HepG2 (cell line): ENCODE data around the gene ABHD3. TPM values are rescaled to one million over a fixed set of nuclear protein-coding genes. Genes with fewer than 3 reads are reported as not detected.

Experiments
- ATAC-seq: fragments of 200-7000 bp; cut with Tn5 transposase; 3 replicates; pipeline ENCODE4 v1.9.1; 2020; ENCODE audit warnings: mild to moderate bottlenecking, moderate library complexity
- BruUV-seq: library from RNA; stranded (reverse); fragments of 400-500 nt; replicated peaks from 2 replicates; lab custom pipeline; 2021; lab: Mats Ljungman, UMichigan
- CTCF ChIA-PET: fragments of 300-600 bp; formaldehyde crosslinking; extraction: SDS; loops from one replicate; lab custom pipeline; 2021; ENCODE audit warnings: low total read pairs, inconsistent platforms, low intra/inter-chr PET ratio; lab: Yijun Ruan, JAX
- POLR2A ChIA-PET: fragments of 350-600 bp; sonication (Branson Sonifier 250); formaldehyde crosslinking; loops from one replicate; lab custom pipeline; 2020; ENCODE audit warnings: antibody characterized with exemption, inconsistent platforms; lab: Yijun Ruan, JAX
- DNase-seq: peaks from one replicate; pipeline ENCODE4 v3.0.0-alpha.2; 2015; ENCODE audit warnings: low spot score
- FAIRE-seq: peaks from 3 replicates; lab custom pipeline; 2011; peaks lifted over from hg19 to GRCh38; lab: Jason Lieb, UNC
- H2AFZ ChIP-seq: one replicate; pipeline ENCODE4 v1.6.1; 2011; ENCODE audit warnings: low read length, inconsistent platforms
- H3K27ac ChIP-seq: fragments of 300-600 bp; 3 replicates; pipeline ENCODE4 v1.8.0; 2011; ENCODE audit warnings: mixed run types, mild to moderate bottlenecking, mixed read lengths, low read length, inconsistent platforms; ENCODE audit not compliant: insufficient read depth; ENCODE audit errors: extremely low read length
- H3K27me3 ChIP-seq, 2 experiments: fragments of 200-600 bp in 1 of 2; 2 replicates in 1 of 2; 3 replicates in 1 of 2; pipeline versions ENCODE4 v1.6.0 to v1.8.0; 2011; ENCODE audit warnings: low read length in 2 of 2, mild to moderate bottlenecking in 2 of 2, moderate library complexity in 2 of 2, inconsistent platforms in 1 of 2; ENCODE audit not compliant: insufficient read depth in 2 of 2, control insufficient read depth in 1 of 2
- H3K36me3 ChIP-seq, 2 experiments: fragments of 200-600 bp in 1 of 2; replicated peaks in 1 of 2; 2 replicates in 1 of 2; 3 replicates in 1 of 2; pipeline versions ENCODE4 v1.5.1 to v1.8.0; 2011; ENCODE audit warnings: low read length in 2 of 2, inconsistent platforms in 1 of 2; ENCODE audit not compliant: insufficient read depth in 2 of 2, control insufficient read depth in 1 of 2
- H3K4me1 ChIP-seq: 2 replicates; pipeline ENCODE4 v1.5.1; 2012; ENCODE audit warnings: low read length, inconsistent platforms; ENCODE audit not compliant: insufficient read depth
- H3K4me2 ChIP-seq: 2 replicates; pipeline ENCODE4 v1.6.0; 2011; ENCODE audit warnings: low read depth, low read length, inconsistent platforms
- H3K4me3 ChIP-seq, 3 experiments: fragments of 200-600 bp in 1 of 3; sonication (generic), shearing (Covaris generic) in 1 of 3; replicated peaks in 1 of 3; 2 replicates each; pipeline ENCODE4 v1.5.1; 2011 to 2016; ENCODE audit warnings: low read length in 3 of 3, inconsistent platforms in 2 of 3, low read depth in 2 of 3, mild to moderate bottlenecking in 2 of 3, control low read depth in 1 of 3, mixed read lengths in 1 of 3; ENCODE audit not compliant: insufficient read depth in 1 of 3
- H3K79me2 ChIP-seq: one replicate; pipeline ENCODE4 v1.6.1; 2011; ENCODE audit warnings: low read length, inconsistent platforms; ENCODE audit not compliant: insufficient read depth
- H3K9ac ChIP-seq: 2 replicates; pipeline ENCODE4 v1.6.0; 2011; ENCODE audit warnings: mild to moderate bottlenecking, low read depth, low read length, inconsistent platforms; ENCODE audit not compliant: insufficient read depth
- H3K9me3 ChIP-seq: 2 replicates; pipeline ENCODE4 v1.5.1; 2012; ENCODE audit warnings: mild to moderate bottlenecking, low read length
- H4K20me1 ChIP-seq: 2 replicates; pipeline ENCODE4 v1.6.0; 2011; ENCODE audit warnings: inconsistent platforms, mild to moderate bottlenecking, low read length, moderate library complexity; ENCODE audit not compliant: insufficient read depth
- HNRNPK ChIP-seq: fragments of 200-400 bp; formaldehyde crosslinking; IDR thresholded peaks from 2 replicates; pipeline ENCODE4 v1.6.1; 2018; ENCODE audit warnings: low read length, low read depth, moderate library complexity, mild to moderate bottlenecking; ENCODE audit not compliant: poor library complexity, severe bottlenecking
- HOXD1 ChIP-seq: sonication (generic); formaldehyde crosslinking; IDR thresholded peaks from 2 replicates; pipeline ENCODE4 v1.5.0; 2020; ENCODE audit warnings: missing genetic modification reagents
- MTA3 ChIP-seq: sonication (generic); formaldehyde crosslinking; IDR thresholded peaks from 2 replicates; pipeline ENCODE4 v1.4.0; 2020; ENCODE audit warnings: missing genetic modification reagents
- ZBTB34 ChIP-seq: sonication (generic); formaldehyde crosslinking; IDR thresholded peaks from 2 replicates; pipeline ENCODE4 v1.8.0; 2022; ENCODE audit warnings: mild to moderate bottlenecking, missing genetic modification reagents
- WGBS: methylation state at CpG from one replicate; pipeline ENCODE4 v1.1.6; 2017; ENCODE audit warnings: low lambda C conversion rate; 5-methylcytosine and 5-hydroxymethylcytosine counted together
- in situ Hi-C: cut with HindIII; loops from 2 replicates; pipeline ENCODE4 v1.10.0; 2017; ENCODE audit warnings: low pct_unique_long_range_greater_than_20kb; ENCODE audit not compliant: extremely low pct_ligation_motif_present
- intact Hi-C: fragments of 100-400 bp; cut with micrococcal nuclease; formaldehyde crosslinking; loops from one replicate; pipeline ENCODE4 v1.10.0; 2022; ENCODE audit not compliant: unreplicated experiment
- polyA plus RNA-seq, 8 experiments: library from polyadenylated mRNA; depleted of rRNA in 3 of 8; stranded (reverse) in 7 of 8; unstranded in 1 of 8; fragments of >200 nt; fragmentation: Illumina TruSeq in 4 of 8; extraction: Trizol in 4 of 8; gene quantifications; 2 replicates each; pipeline versions ENCODE4 v1.2.1 to v1.2.3, GENCODE V29; 2011 to 2016; ENCODE audit warnings: low read depth in 4 of 8, missing spikeins in 1 of 8, mixed read lengths in 1 of 8; ENCODE audit not compliant: insufficient read depth in 1 of 8
- total RNA-seq, 5 experiments: library from RNA; depleted of rRNA; stranded (reverse); fragments of >200 nt; fragmentation: Illumina TruSeq; extraction: Trizol; gene quantifications; 2 replicates each; pipeline ENCODE4 v1.2.3, GENCODE V29; 2016; ENCODE audit warnings: low read depth in 1 of 5

ABHD3 gene
- total and polyA plus RNA-seq, 2 of the 13 experiments (the other 11 are each of a cell fraction or from before 2014, with no cell fraction given), result 32.1 to 40.2 TPM

GRCh38 chr18:21704603-21705364 is at the start of gene ABHD3 (continued):
- TF ChIP-seq MTA3 (no peak), ZBTB34 (CRISPR knock-in tag) (no peak)

GRCh38 chr18:21747764-21748693 is 43.5 kb upstream of the ABHD3 start:
- Histone ChIP-seq H3K27ac (no peak overlapping the region), H4K20me1 (peaks cover 28% of the 10 kb centered on the region), H3K79me2 (peaks cover 94% of the 10 kb centered on the region), H3K9ac (no peak overlapping the region), H3K9me3 (no peaks in the 10 kb centered on the region), H3K4me3 (no peak overlapping the region)
- POLR2A ChIA-PET, result interaction anchor here (1.0 to 1.6 kb wide), 2 partner anchors 8 to 147 kb away, joined by 3 to 5 read pairs; partner anchors contain the start of genes ESCO1 and MIB1
- FAIRE-seq, result no peak
- WGBS, result 92% methylated on average over 2 of the region's 2 CpGs
- ATAC-seq, result no peak
- in situ Hi-C loops, result no loop called here
- no TSS peak for BruUV-seq
- no peak for TF ChIP-seq HOXD1 (CRISPR knock-in tag)
- peak; percentile 93 for TF ChIP-seq HNRNPK
- TF ChIP-seq, all 625 proteins: peak for 1
- no peaks in the 10 kb centered on the region for H3K27me3 ChIP-seq
- no peak for DNase-seq
- intact Hi-C loops, result no loop called here
- peaks cover 56% of the 10 kb centered on the region for H3K4me1 ChIP-seq
- H2AFZ ChIP-seq, result no peak overlapping the region
- H3K4me2 ChIP-seq, result no peak overlapping the region
- CTCF ChIA-PET, result no interaction called here
- H3K36me3 ChIP-seq, result no peaks in the 10 kb centered on the region; a peak in 1 of 5 replicates
